Pulmonary artery endothelial cell (primary cell): ENCODE measurements around the gene KCND3. TPM values are rescaled to one million over a fixed set of nuclear protein-coding genes. Genes with fewer than 3 reads are reported as not detected.
"Not testable (repeated sequence)": the region's sequence is repeated elsewhere in the genome, so short reads cannot be mapped to it uniquely, and the experiment has no call there.

ENCODE experiments used
- DNase-seq: peaks from one replicate; pipeline ENCODE4 v3.0.0-alpha.2; 2011; ENCODE audit warnings: low read depth, low spot score
- total RNA-seq: library from RNA; depleted of rRNA; stranded (reverse); fragments of >200 nt; gene quantifications from 2 replicates; pipeline ENCODE4 v1.2.3, GENCODE V29; 2014

Gene KCND3
- total RNA-seq, 1 donor from 2014 or later = under 0.01 TPM

DNA sequence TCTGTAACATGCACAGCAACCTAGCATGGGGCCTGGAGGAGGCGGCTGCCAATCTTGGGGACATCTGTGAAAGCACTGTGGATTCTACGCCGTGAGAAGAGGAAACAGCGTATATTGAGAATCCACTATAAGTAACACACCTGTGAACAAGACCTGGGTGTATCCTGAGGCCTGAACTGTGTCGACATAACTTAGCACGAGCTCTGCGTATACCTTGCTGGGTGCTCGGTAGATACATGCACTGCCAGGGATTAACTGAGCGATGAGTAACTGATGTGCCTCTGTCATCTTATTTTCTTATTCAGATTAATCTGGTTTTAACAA, 175.2 kb downstream of the KCND3 start:
- no peak for DNase-seq

DNA sequence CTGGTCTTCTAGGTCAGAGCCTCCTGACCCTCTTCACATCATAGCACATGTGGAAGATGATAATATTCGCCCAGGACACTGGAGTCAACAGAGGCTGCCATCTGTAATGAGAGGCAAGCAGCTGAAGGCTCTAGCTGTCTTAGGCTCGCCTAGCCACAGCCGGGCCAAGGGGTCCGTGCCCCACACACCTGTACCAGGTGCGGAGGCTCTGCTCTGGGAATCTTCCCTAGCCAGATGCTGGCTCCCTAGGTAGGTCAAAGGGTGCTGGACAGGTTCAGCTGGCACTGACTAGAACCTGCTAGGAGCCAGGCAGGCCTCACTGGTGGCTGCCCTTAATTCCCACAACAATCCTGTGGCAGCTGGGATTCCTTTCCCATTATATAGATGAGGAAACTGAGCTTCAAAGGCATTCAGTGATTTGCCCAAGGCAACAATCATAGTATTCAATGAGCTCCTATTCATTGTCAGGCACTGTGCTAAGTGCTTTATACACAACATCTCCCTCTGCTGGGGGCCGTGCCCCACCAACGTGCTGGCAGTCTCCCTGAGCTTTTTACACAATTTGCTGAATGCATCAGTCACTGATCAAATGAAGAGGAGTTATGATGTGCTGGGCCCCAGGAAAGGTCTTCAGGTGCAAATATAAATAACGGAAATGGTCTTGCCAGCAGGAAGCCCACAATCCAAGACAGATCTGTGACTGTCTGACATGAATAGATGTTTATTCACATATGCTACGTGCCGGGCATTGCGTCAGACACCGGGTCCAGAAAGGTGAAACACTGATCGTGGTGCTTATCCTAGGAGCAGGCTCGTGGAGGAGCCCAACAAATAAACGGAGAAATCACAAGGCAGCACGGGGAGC, 175.8 kb downstream of the KCND3 start:
- no peak for DNase-seq

- DNase-seq = no peak
These were observed 177.2 kb downstream of the KCND3 start for GRCh38 chr1:111812306-111812705.

DNA sequence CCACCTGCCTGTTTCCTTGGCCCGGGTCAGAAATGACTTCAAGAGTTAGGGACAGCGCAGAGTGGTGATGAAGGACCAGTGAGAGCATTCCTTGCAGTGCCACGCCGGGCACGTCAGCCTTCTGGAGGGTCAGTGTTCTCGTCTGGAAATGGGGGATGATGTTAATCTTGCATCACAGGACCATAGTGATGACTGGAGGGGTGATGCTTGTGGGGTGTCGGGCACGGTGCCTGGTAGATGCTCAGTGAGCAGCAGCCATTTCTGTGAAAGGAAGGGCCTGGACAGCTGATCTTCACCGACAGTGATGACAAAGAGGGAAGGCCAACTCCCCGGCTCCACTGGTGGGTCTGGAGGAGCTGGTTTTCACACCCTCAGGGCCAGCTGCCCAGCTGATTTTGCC, 177.6 kb downstream of the KCND3 start:
- DNase-seq = no peak

DNA sequence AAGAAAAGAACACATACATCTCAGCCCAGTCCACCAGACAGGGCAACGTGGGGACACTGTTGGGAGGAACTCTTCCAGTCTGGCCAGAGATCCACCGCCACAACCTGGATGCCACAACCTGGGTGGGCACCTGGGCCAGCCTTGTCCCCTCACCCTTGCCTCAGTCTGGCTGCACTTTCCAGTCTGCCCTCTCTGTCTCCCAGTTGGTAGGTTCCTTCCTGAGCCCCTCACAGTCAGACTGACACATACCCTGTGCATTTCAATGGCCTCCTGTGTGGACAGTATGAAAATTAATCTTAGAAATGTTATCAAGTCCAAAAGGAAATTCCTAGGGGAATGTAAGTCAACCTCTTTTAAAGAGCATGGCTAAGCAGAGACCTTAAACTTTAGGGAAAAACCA, 184.2 kb downstream of the KCND3 start:
- DNase-seq = no peak

DNA sequence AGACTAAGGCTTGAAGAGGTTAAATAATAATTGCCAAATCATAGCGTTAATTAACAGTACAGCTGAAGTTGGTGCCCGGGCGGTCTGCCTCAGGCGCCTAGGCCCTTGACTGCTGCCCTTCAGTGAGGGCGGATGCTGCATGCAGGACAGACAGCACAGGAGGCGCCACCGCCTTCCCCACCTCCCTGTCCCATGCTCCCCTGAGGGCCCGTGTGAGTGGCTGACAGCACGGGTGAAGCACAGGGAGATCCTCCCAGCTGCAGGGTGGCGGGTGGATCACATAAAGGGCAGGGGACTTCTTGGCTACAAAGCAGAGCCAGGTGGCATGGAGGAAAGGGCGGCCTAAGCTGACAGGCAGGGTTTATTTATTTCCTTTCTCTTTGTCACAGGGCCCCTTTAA, 184.7 kb downstream of the KCND3 start:
- DNase-seq = no peak

DNA sequence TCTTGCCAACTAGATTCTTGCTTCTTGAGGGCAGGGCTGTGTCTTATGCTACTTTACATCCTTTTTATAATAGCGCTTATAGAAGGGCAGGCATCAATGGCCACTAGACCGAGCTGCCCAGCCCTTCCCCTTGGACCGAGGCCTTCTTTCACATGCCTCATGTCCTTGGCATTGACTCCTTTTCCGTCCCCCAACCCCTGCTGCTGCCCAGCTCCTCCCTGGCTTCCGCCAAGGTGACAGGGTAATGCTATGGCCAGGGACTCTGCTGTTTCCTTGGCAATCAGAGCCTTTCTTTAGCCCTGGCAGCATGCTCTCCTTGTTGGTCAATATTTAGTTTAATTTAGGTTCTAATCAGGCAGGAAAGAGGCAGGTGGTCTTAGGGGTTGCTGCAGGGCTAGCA, 185.5 kb downstream of the KCND3 start:
- no peak for DNase-seq

DNA sequence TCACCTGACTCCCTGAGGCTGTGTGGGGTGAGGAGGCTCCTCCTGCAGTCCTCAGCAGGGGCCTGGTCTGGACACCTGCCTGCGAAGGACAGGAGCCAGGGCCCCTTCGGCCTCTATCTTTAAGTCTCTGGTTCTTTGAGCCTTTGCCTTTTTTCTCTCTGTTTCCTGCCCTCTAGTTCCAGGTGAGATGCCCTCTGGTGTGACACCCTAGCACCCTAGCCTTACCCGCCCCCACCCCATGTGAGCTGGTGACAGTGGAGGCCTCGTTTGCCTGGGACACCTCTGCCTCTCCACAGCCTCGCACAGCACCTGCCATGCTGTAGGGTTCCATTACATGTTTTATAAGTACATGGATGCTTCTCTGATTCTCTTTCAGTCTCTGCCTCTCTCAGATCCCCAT, 186.5 kb downstream of the KCND3 start:
- DNase-seq = no peak

DNA sequence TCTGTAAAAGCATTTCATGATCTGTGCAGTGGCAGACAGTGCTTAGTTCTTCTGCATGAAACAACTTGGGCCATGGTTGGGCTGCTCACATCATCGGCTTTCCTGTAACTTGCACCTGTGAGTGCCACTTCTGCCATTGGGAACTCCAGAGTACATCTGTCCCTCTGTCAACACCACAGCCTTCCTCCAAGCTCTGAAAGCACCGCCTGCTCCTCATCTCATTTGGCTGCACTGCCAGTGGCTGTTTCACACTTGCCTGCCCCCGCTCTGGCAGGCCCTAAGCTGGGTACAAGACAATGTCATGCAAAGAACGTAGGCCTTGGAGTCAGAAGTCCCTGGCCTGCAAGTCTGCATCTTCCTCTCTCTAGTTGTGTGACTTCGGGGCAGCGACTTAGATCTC, 187.4 kb downstream of the KCND3 start:
- no peak for DNase-seq

GRCh38 chr1:111801071-111801850, 188.2 kb downstream of the KCND3 start:
- DNase-seq = no peak

- not testable (repeated sequence) for DNase-seq
These were observed 189.7 kb downstream of the KCND3 start for GRCh38 chr1:111799722-111800121.

GRCh38 chr1:111798580-111798979, 190.9 kb downstream of the KCND3 start:
- DNase-seq = no peak

DNA sequence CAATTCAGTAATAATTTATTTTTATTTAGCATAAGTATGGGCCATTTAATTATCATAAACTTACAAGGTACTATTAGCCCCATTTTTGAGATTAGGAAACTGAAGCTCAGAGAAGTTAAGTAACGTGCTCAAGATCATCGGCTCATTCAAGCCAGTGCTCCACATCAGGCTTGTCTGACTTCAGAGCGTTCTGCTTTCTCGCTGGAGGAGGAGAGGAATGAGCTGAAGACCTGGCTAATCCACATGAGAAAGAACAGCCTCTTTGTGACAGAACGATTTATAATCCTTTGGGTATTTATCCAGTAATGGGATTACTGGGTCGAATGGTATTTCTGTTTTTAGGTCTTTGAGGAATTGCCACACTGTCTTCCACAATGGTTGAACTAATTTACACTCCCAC, 194.1 kb downstream of the KCND3 start:
- no peak for DNase-seq

- DNase-seq = no peak
These were observed 195.5 kb downstream of the KCND3 start for GRCh38 chr1:111793923-111794322.

- DNase-seq = no peak
These were observed 197.2 kb downstream of the KCND3 start for GRCh38 chr1:111792249-111792648.

DNA sequence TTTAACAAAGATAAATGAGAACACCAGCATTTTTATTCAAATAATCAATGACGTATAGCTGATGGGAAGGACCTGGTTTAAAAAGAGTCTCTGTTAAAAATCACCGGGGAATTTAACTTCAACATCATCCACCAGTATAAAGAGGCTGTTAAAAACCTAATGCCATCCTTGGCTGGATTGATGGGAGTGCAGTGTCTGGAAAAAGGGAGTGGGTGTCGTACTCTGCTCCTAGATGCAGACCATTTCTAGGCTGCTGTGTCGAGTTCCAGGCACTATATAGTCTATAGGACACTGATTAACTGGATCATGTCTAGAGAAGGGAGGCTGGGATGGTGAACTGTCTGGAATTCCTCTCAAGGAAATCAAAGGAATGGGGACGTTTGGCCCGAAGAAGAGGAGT, 197.7 kb downstream of the KCND3 start:
- DNase-seq = no peak

- no peak for DNase-seq
These were observed 199.7 kb downstream of the KCND3 start for GRCh38 chr1:111789666-111790316.

- no peak for DNase-seq
These were observed 200.3 kb downstream of the KCND3 start for GRCh38 chr1:111789142-111789541.

DNA sequence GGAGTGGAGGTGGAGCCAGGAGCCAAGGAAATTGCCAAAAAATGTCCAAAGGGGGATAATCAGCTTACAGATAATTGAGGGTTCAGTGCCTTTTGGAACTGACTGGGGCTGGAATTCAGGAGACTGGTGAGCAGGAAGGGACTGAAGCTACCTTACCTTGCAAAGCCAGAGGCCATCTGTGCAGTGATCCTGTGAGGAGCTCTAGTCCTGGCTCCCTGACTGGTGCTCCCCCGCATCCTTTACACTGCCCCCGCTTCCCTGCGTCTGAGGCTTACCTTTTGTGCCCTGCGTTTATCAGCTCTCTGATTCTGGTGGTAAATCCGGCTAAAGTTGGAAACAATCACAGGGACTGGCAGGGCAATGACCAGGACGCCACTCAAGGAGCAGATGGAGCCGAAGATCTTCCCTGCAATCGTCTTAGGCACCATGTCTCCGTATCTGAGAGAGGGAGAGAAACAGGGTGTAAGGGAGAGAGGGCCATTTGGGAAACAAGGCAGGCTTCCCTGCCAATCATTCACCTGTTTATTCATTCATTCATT, 202.7 kb downstream of the KCND3 start:
- DNase-seq = no peak

- no peak for DNase-seq
These were observed 205.1 kb downstream of the KCND3 start for GRCh38 chr1:111784273-111784901.

GRCh38 chr1:111779546-111779945, 209.9 kb downstream of the KCND3 start:
- DNase-seq = no peak
